ENCODE data around the gene IZUMO1.
A peak's percentile ranks its signal among the peaks of the same experiment; 100 is the strongest.
"Not testable (repeated sequence)": the region's sequence is repeated elsewhere in the genome, so short reads cannot be mapped to it uniquely, and the experiment has no call there.

The IZUMO1 gene

GRCh38 chr19:48711106-48711662 lies 35.5 kb downstream of the IZUMO1 start:
- DNase-seq: no peak

- DNase-seq: no peak
Observed at GRCh38 chr19:48708471-48708870, 38.2 kb downstream of the IZUMO1 start.

GRCh38 chr19:48705431-48705830 lies 41.3 kb downstream of the IZUMO1 start:
- DNase-seq: no peak

GRCh38 chr19:48703316-48703715 lies 43.4 kb downstream of the IZUMO1 start:
- DNase-seq: no peak

- DNase-seq: no peak
Observed at GRCh38 chr19:48702701-48703100, 44.0 kb downstream of the IZUMO1 start.

GRCh38 chr19:48698046-48698445 lies 48.7 kb downstream of the IZUMO1 start:
- peak; percentile 85 for DNase-seq

GRCh38 chr19:48696353-48697010 lies 50.2 kb downstream of the IZUMO1 start:
- no peak for DNase-seq

- DNase-seq: no peak
Observed at GRCh38 chr19:48695743-48696352, 50.9 kb downstream of the IZUMO1 start, which contains the start of gene FUT2. Gene FUT2 (plus strand): TSS chr19:48695971. CDS start chr19:48702957, 6,986 bp downstream.

GRCh38 chr19:48693629-48694028 lies 53.1 kb downstream of the IZUMO1 start:
- DNase-seq: not testable (repeated sequence)

Data from NCI-H226 (cell line).